HG03066 (cell line): ENCODE results near the gene TDRD10.
"Not testable (repeated sequence)": the region's sequence is repeated elsewhere in the genome, so short reads cannot be mapped to it uniquely, and the experiment has no call there.

Experiments used
- ATAC-seq: cut with Tn5 transposase; IDR thresholded peaks from one replicate; pipeline ENCODE4 v1.9.1; 2021; ENCODE audit warnings: low read depth; ENCODE audit not compliant: unreplicated experiment

The TDRD10 gene

GRCh38 chr1:154478639-154479038 lies 23.4 kb upstream of the TDRD10 start:
- no peak for ATAC-seq

DNA sequence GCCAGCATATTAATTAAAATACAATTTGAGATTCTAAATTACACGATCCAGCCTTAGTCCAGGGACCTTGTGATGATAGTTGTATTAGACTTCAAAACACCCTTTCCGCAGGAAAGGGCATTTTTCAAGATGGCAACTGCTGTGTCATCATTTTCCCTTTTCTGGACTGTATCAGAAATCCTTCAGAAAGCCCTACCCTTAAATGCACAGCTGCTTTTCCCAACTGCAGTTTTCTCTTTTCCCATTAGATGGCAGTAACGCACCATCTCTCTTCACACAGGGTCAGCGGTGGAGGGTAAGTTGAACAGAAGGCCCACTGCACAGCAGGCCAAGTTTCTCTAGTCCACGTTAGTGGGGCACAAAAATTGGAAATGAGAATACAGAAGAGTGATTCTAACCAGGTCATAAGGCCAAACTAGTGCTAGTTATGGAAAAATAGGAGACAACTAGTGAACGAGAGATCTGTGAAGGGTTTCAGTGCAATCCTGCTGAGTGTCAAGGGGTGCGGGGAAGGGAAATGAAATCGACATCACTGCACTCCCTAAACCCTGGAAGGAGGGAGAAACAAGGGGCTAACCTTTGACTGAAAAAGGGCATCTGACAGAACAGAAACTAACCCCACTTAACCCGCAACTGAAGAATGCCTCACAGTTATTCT lies 22.1 kb upstream of the TDRD10 start:
- ATAC-seq: no peak

GRCh38 chr1:154481053-154481452 lies 21.0 kb upstream of the TDRD10 start:
- no peak for ATAC-seq

GRCh38 chr1:154483941-154484803 lies 17.8 kb upstream of the TDRD10 start:
- ATAC-seq: no peak

DNA sequence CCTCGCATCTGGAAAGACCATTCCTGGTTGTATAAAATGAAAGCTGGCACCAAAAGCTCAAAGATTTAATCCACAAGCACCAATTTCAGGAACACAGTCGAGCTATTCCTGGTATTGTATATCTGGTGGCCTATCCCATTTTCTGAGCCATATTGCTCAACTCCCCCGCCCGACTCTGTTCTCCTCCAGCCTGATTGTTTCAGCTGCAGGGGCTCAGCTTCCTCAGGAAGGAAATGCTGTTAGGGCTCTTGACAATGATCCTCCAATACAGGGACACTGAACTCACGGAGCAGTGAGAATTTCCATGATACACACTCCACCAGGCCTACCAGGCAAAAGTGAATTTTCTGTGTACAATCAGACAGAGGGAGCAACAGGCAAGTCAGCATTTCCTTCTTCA lies 16.9 kb upstream of the TDRD10 start:
- no peak for ATAC-seq

DNA sequence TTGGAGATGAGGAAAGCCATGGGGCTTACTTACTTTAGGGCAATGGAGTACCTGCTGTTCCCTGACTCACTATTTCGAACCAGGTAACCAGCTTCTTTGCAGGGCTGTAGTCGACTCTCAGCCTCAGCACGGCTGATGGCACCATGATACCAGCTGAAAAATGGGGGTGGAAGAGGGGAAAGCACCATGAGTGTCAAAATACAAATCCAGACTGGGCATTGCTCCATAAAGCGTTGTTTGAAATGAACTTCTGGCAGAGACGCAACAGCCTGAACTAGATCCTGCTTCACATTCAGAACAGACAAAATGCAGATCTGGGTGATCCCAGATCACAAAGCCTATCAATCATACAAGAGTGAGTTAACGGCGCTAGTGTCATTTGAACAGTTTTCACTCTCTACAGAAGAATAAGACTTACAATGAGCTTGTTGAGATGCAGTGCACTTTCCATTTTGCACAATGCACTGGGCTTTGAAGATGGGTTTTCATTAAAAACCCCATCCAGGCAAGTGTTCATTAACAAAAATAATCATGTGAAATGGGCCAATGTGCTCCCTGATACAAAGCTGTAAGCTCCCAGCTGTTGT lies 16.0 kb upstream of the TDRD10 start:
- no peak for ATAC-seq

GRCh38 chr1:154486756-154487155 lies 15.3 kb upstream of the TDRD10 start:
- not testable (repeated sequence) for ATAC-seq

DNA sequence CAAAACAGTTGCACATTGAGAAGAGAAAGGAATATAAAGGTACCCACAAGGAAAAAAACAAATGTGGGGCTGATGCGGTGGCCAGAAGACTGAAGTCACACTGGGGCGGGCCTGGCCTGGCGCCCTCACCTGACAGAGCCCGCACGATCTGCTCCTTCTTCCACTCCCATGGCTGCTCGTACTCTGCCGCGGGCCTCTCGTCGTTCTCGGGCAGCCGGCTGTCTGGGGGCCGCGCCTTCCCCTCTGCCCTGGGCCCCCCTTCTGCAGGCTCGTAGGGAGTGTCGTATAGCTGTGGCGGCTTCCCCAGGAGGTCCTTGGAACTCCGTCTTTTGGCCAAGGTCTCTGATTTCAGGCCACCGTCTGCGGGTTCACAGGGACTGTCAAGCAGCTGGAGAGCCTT lies 13.1 kb upstream of the TDRD10 start:
- ATAC-seq: no peak

- ATAC-seq: no peak
These were observed 12.2 kb upstream of the TDRD10 start for GRCh38 chr1:154489695-154490274.

GRCh38 chr1:154490317-154490716 lies 11.7 kb upstream of the TDRD10 start:
- no peak for ATAC-seq

DNA sequence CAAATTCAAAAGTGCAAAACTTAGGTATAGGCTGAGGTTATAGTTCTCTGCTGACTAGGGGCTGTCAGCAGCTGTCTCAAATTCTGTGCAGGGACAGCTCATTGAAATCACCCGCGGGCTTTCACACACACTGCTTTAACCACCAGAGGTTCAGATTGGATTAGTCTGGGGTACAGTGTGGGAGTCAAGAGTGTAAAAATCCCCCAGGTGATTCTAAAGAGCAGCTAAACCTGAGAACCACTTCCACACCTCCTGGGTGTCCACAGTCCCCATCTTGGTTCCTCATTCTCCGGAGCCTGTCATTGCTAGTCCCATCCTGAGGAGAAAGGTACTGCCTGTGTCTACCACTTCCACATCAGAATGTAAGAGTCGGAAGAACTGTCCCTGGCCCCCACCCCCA lies 9.9 kb upstream of the TDRD10 start:
- no peak for ATAC-seq

- ATAC-seq: no peak
These were observed 8.7 kb upstream of the TDRD10 start for GRCh38 chr1:154493276-154493675.

DNA sequence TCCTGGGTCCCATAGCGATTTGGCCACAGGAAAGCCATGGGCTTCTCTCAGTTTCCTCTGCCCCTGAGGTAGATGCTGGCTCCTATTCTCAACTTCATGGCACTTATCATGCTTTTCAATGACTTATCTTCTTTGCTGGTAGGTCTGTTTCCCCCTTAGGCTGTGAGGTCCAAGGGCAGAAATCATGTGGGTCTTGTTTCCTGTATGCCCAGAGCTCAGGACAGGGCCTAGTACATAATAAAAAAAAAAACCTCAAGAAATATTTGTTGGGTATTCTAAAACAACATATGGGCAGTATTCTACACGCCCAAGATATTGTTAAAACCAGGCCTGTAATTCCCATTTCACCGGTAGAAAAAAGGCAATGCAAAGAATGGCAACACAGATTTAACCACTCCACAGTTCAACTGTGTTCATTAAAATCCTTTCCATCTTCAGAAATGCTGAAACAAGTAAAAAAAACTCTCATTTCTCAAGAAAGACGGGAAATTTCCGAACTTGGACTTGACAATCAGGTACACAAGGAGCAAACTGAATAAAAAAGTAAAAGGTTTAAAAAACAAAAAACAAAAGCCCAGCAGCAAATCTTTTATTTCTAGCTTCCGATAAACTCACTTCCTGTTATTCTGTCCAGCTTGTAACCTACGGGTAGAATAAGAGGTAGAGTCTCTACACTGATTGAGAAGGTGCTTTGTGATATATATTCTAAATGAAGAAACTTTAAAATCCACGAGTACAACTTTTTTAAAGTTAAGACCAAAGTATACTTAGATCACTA lies 6.3 kb upstream of the TDRD10 start:
- no peak for ATAC-seq

DNA sequence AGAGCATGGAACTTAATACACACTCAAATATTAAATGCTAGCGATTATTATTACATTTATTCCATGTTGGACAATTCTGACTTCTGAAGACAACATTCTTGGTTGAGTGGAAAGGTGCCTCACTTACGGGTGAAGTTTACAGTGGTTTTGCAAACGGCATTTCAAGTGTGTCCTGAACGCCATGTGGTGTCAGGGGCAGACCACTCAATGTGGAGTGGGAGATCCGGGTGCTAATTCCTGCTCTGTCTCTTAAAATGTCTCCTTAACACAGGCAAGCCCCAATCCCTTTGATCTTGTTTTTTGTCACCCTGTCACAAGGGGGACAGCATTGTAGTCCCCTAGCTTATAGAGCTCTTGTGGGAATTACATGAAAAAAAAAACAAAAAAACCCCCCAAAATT lies 5.6 kb upstream of the TDRD10 start:
- no peak for ATAC-seq

- ATAC-seq: no peak
These were observed 4.8 kb upstream of the TDRD10 start for GRCh38 chr1:154497026-154497806.

DNA sequence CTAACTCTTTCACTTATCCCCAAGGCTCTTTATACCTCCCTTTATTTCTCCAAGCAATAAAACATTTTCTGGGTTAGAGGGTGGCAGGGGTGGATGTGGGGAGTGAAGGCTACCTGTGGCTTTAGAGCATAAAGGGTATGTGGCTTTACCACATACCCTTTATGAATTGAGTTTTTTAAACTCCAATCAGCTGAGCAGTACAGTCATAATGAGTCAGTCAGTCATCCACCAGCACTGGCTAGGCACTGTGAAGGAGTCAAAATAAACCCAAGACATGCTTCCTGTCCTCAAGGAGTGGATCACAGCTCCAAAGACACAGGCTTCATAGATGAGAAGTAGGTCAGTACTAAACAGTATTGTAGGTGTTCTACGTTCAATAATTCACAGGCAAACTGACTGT lies 2.6 kb upstream of the TDRD10 start:
- ATAC-seq: no peak

DNA sequence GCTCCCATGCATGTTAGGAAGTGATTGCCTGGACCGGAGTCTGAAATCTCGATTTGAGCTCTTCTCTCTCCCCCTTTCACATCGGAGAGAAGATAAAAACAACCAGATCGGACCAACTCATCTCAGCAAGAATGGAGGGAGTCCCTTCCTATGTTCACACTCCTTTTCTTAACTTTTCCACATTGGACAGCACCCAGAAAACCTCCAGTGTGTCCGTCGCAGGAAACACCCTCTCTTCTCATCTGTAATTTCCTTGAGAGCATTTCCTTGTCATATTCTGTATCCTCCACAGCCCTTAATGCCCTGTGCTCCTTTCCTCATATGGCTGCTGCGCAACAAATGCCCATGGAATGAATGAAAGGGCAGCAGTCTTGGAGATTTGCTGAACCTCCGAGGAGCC lies 1.5 kb upstream of the TDRD10 start:
- ATAC-seq: no peak

GRCh38 chr1:154501423-154502065 lies 475 bp upstream of the TDRD10 start:
- ATAC-seq: no peak

DNA sequence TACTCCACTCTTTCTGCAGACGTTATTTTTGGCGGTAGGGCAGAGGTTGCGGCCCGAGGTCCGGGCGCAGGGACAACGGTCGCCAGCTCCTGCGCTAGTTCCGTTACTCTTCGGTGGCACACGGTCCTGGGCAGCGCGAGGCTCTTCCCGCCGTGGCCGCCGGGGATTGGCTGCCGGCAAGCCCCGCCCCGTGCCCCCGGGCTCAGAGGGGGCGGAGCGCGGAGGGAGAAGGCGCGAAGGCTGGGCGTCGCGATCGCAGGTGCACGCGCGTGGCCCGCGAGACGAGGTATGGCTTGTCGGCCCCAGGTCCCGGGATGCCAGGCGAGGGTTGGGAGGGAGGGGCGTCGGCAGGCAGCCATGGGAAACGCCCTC lies 711 bp downstream of the TDRD10 start:
- ATAC-seq: no peak
